ENCODE data around the gene INHBC. TPM values are rescaled to one million over a fixed set of nuclear protein-coding genes. Genes with fewer than 3 reads are reported as not detected.

Gene INHBC
- total RNA-seq, 2 donors from 2014 or later = not detected

DNA sequence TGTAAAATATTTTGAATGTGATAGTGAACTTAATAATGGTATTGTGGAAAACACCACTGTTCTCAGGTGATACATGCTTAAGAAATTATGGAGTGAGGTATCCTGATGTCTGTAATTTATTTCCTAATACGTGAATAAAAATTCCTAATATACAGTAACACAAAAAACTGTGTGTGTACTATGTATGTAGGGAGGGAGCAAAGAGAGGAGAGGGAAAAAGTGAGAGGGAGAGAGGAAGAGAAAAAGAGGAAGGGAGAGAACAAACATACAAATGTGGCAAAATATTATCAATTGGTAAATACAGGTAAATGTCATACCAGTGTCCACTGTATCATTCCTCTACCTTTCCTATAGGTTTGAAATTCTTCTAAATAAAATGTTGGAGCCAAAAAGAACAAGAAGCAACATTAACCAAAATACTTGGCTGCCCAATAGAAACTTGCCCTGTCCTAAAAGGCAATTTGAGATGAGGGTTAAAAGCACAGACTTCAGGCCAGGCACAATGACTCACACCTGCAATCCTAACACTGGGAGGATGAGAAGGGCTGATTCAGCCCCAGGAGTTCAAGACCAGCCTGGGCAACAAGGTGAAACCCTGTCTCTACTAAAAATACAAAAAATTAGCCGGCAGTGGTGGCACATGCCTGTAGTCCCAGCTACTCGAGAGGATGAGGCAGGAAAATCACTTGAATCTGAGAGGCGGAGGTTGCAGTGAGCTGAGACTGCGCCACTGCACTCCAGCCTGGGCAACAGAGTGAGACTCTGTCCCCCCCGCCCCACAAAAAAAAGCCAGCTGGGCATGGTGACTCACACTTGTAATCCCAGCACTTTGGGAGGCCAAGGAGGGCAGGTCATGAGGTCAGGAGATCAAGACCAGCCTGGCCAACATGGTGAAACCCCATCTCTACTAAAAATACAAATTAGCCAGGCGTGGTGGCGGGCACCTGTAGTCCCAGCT, 18.3 kb upstream of the INHBC start:
- H3K27me3 Mint-ChIP-seq (ENCODE audit: insufficient read depth) = no peaks in the 10 kb centered on the region
- Histone ChIP-seq H3K9me3 (ENCODE audit: control insufficient read depth, low read length) (no peaks in the 10 kb centered on the region), H3K36me3 (ENCODE audit: control insufficient read depth, insufficient read depth, low read length) (peaks cover 6% of the 10 kb centered on the region), H3K27ac (ENCODE audit: low read depth, low read length) (peak overlapping the region; percentile 44), H3K27me3 (ENCODE audit: control insufficient read depth, insufficient read depth, low read length, poor library complexity, severe bottlenecking) (no peaks in the 10 kb centered on the region), H3K4me3 (ENCODE audit: low read length) (no peak overlapping the region), H3K9ac (ENCODE audit: extremely low read depth, low read length, poor library complexity, severe bottlenecking) (no peak overlapping the region), H3K4me1 (ENCODE audit: control insufficient read depth, insufficient read depth, low read length) (no peaks in the 10 kb centered on the region)
- no peak overlapping the region for H3K4me3 Mint-ChIP-seq
- H3K9me3 Mint-ChIP-seq = no peaks in the 10 kb centered on the region
- no peaks in the 10 kb centered on the region for H3K36me3 Mint-ChIP-seq (ENCODE audit: low read depth)
- TF ChIP-seq, protein P1, sequence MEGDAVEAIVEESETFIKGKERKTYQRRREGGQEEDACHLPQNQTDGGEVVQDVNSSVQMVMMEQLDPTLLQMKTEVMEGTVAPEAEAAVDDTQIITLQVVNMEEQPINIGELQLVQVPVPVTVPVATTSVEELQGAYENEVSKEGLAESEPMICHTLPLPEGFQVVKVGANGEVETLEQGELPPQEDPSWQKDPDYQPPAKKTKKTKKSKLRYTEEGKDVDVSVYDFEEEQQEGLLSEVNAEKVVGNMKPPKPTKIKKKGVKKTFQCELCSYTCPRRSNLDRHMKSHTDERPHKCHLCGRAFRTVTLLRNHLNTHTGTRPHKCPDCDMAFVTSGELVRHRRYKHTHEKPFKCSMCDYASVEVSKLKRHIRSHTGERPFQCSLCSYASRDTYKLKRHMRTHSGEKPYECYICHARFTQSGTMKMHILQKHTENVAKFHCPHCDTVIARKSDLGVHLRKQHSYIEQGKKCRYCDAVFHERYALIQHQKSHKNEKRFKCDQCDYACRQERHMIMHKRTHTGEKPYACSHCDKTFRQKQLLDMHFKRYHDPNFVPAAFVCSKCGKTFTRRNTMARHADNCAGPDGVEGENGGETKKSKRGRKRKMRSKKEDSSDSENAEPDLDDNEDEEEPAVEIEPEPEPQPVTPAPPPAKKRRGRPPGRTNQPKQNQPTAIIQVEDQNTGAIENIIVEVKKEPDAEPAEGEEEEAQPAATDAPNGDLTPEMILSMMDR (conservative IDR thresholded peaks at IDR 0.05) = no peak
- 92 to 96% methylated on average over 7 of the region's 8 CpGs for WGBS, 2 experiments (ENCODE audit: insufficient coverage in 1 of 2, insufficient read length in 1 of 2)
- DNase-seq = no peak
- H3K27ac Mint-ChIP-seq = no peak overlapping the region
- H3K4me1 Mint-ChIP-seq = peaks cover 5% of the 10 kb centered on the region

DNA sequence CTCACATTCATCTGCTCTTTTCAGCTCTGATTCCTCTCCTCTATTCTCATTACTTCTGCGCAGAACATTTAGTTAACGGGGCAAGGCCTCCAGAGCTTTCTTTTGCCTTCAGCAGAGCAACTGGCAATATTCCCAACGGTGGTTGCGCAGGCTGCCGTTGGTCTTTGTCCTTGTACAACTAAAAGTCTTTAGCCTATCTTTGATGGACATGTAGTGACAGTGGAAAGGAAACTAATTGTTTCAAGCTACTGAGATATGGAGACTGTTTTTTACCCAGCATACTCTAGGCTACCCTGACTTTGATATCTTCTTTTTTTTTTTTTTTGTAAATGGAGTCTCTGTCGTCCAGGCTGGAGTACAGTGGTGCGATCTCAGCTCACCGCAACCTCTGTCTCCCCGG, 16.3 kb upstream of the INHBC start:
- WGBS, 2 experiments (ENCODE audit: insufficient coverage in 1 of 2, insufficient read length in 1 of 2) = 97 to 100% methylated on average over 3 to 9 of the region's 9 CpGs
- Mint-ChIP-seq H3K36me3 (ENCODE audit: low read depth) (peaks cover 11% of the 10 kb centered on the region), H3K27ac (no peak overlapping the region), H3K4me1 (peaks cover 5% of the 10 kb centered on the region), H3K27me3 (ENCODE audit: insufficient read depth) (no peaks in the 10 kb centered on the region), H3K4me3 (no peak overlapping the region), H3K9me3 (no peaks in the 10 kb centered on the region)
- TF ChIP-seq, protein P1 (conservative IDR thresholded peaks at IDR 0.05) = no peak
- Histone ChIP-seq H3K36me3 (ENCODE audit: control insufficient read depth, insufficient read depth, low read length) (peaks cover 6% of the 10 kb centered on the region), H3K4me3 (ENCODE audit: low read length) (no peak overlapping the region), H3K27me3 (ENCODE audit: control insufficient read depth, insufficient read depth, low read length, poor library complexity, severe bottlenecking) (no peaks in the 10 kb centered on the region), H3K27ac (ENCODE audit: low read depth, low read length) (no peak overlapping the region), H3K9me3 (ENCODE audit: control insufficient read depth, low read length) (no peaks in the 10 kb centered on the region), H3K9ac (ENCODE audit: extremely low read depth, low read length, poor library complexity, severe bottlenecking) (no peak overlapping the region), H3K4me1 (ENCODE audit: control insufficient read depth, insufficient read depth, low read length) (no peaks in the 10 kb centered on the region)
- peak; percentile 32 for DNase-seq

DNA sequence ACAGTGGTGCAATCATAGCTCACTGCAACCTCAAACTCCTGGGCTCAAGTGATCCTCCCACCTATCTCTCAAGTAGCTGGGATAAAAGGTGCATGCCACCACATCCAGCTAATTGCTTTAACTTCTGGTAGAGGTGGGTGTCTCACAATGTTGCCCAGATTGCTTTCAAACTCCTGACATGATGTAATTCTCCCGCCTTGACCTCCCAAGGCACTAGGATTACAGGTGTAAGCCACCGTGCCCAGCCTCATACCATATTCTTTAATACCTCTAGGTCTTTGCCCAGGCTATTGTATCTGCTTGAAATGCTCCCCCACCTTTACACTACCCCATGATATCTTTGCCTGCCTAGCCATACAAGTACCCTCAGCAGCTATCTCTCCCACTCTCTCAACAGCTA, 15.1 kb upstream of the INHBC start:
- no peaks in the 10 kb centered on the region for H3K27me3 Mint-ChIP-seq (ENCODE audit: insufficient read depth)
- peak overlapping the region; percentile 14 for H3K27ac Mint-ChIP-seq

More for the DNA sequence above, 15.1 kb upstream of the INHBC start:
- H3K4me3 ChIP-seq (ENCODE audit: low read length) = no peak overlapping the region
- TF ChIP-seq, protein P1 (conservative IDR thresholded peaks at IDR 0.05) = no peak
- no peak overlapping the region for H3K4me3 Mint-ChIP-seq
- H3K9me3 Mint-ChIP-seq = no peaks in the 10 kb centered on the region
- no peak overlapping the region for H3K27ac ChIP-seq (ENCODE audit: low read depth, low read length)
- H3K27me3 ChIP-seq (ENCODE audit: control insufficient read depth, insufficient read depth, low read length, poor library complexity, severe bottlenecking) = no peaks in the 10 kb centered on the region
- 85 to 94% methylated on average over 2 of the region's 2 CpGs for WGBS, 2 experiments (ENCODE audit: insufficient coverage in 1 of 2, insufficient read length in 1 of 2)
- no peak for DNase-seq
- H3K9ac ChIP-seq (ENCODE audit: extremely low read depth, low read length, poor library complexity, severe bottlenecking) = no peak overlapping the region
- peaks cover 15% of the 10 kb centered on the region for H3K36me3 Mint-ChIP-seq (ENCODE audit: low read depth)
- peaks cover 6% of the 10 kb centered on the region for H3K36me3 ChIP-seq (ENCODE audit: control insufficient read depth, insufficient read depth, low read length)
- peaks cover 5% of the 10 kb centered on the region for H3K4me1 Mint-ChIP-seq
- H3K4me1 ChIP-seq (ENCODE audit: control insufficient read depth, insufficient read depth, low read length) = no peaks in the 10 kb centered on the region
- H3K9me3 ChIP-seq (ENCODE audit: control insufficient read depth, low read length) = no peaks in the 10 kb centered on the region
